Neural progenitor cell (in vitro differentiated cells): ENCODE measurements around the gene CDH12.
"Not testable (repeated sequence)": the region's sequence is repeated elsewhere in the genome, so short reads cannot be mapped to it uniquely, and the experiment has no call there.

ENCODE experiments used
- EZH2 ChIP-seq: fragments of 200-600 bp; sonication (generic); IDR thresholded peaks from 2 replicates; pipeline ENCODE4 v1.6.1; 2017; ENCODE audit warnings: antibody characterized with exemption, mild to moderate bottlenecking, moderate library complexity
- EZH2phosphoT487 ChIP-seq: fragments of 200-600 bp; sonication (generic); IDR thresholded peaks from 2 replicates; pipeline ENCODE4 v1.6.1; 2017; ENCODE audit warnings: antibody characterized with exemption
- TF ChIP-seq, protein P1 (sequence below): fragments of 200-600 bp; sonication (generic); IDR thresholded peaks from 2 replicates; pipeline ENCODE4 v1.5.1; 2017; ENCODE audit warnings: antibody characterized with exemption, mild to moderate bottlenecking

DNA sequence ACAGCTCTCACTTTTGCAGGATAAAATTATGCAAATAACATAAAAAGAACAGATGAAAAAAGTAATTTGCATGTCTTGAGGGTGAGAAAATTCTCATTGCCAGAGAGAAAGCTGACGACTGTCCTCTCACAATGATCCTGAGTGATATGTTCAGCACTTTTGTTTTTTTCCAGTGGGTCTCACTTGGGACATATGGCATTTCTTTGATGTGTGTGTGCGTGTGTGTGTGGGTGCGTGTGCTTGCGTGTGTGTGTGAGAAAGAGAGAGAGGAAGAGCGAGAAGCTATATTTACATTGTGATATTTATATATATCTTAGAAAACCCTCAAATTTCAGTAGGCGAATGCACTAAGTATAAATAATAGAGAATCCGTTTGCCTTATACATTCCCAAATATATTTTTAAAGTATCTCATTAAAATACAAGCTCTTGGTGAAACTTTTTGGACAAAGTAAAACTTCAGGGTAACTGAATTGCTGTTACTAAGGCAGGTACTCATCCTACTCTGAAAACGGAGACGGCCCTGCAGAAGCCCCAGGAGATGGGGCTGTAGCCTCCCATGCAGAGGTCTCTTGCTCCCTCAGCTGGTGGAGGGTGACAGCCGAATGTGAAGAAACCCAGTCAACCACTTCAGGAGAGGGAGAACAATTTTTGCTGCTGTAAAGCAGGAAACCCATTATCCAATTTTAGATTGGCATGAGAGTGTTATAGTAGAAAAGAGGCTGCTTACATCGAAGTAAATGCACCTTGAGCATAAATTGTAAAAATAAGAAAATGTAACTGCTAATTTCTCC lies 639.2 kb downstream of the CDH12 start:
- TF ChIP-seq EZH2phosphoT487, EZH2: not testable (repeated sequence)
- TF ChIP-seq, protein P1, sequence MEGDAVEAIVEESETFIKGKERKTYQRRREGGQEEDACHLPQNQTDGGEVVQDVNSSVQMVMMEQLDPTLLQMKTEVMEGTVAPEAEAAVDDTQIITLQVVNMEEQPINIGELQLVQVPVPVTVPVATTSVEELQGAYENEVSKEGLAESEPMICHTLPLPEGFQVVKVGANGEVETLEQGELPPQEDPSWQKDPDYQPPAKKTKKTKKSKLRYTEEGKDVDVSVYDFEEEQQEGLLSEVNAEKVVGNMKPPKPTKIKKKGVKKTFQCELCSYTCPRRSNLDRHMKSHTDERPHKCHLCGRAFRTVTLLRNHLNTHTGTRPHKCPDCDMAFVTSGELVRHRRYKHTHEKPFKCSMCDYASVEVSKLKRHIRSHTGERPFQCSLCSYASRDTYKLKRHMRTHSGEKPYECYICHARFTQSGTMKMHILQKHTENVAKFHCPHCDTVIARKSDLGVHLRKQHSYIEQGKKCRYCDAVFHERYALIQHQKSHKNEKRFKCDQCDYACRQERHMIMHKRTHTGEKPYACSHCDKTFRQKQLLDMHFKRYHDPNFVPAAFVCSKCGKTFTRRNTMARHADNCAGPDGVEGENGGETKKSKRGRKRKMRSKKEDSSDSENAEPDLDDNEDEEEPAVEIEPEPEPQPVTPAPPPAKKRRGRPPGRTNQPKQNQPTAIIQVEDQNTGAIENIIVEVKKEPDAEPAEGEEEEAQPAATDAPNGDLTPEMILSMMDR = peak; percentile 45
